HG03045 (cell line): ENCODE data around the gene POLR2F.

Source experiments
- ATAC-seq: cut with Tn5 transposase; IDR thresholded peaks from one replicate; pipeline ENCODE4 v1.9.1; 2021; ENCODE audit warnings: mild to moderate bottlenecking, moderate library complexity; ENCODE audit not compliant: unreplicated experiment

Gene POLR2F

DNA sequence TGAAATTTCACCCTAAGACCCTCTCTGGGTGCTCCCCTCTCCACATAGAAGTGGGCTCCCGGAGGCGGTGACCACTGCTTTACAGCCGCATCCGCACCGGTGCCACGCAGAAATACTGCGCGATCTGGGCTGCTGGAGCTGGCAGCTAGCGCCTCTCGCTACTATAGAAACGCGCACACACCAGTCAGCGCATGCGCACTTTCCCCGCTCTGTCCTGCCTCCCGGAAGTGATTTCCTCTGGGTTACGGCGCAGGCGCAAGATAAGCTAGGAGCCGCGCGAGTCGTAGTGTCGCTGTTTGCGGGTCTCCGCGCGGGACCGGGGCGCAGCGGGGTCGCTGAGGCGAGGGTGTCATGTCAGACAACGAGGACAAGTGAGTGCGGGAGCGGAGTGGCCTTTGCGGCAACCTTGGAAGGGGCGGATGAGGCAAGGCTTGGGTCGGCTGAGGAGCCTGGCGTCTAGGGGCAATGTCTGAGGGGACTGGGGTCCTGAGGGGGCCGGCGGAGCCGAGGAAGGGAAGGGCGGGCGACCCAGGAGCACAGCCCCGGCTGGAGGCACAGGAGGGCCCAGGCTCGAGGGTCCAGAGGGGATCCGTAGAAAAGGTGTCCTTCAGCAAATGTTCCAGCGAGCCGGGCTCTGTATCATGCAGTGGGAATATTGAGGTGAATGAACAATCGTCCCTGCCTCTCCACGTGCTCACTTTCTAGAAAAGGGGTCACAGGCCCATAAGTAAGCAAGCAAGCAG, at the start of gene POLR2F, which contains the start of gene C22orf23:
Gene POLR2F, plus strand, starts transcription at position 263 of the 743 bp plus-strand sequence. Its CDS starts 89 bp downstream, at position 352.
Gene C22orf23, minus strand, starts transcription at position 165 of the 743 bp plus-strand sequence. CDS start 452 bp downstream, outside the sequence.
- peak; percentile 87 for ATAC-seq

DNA sequence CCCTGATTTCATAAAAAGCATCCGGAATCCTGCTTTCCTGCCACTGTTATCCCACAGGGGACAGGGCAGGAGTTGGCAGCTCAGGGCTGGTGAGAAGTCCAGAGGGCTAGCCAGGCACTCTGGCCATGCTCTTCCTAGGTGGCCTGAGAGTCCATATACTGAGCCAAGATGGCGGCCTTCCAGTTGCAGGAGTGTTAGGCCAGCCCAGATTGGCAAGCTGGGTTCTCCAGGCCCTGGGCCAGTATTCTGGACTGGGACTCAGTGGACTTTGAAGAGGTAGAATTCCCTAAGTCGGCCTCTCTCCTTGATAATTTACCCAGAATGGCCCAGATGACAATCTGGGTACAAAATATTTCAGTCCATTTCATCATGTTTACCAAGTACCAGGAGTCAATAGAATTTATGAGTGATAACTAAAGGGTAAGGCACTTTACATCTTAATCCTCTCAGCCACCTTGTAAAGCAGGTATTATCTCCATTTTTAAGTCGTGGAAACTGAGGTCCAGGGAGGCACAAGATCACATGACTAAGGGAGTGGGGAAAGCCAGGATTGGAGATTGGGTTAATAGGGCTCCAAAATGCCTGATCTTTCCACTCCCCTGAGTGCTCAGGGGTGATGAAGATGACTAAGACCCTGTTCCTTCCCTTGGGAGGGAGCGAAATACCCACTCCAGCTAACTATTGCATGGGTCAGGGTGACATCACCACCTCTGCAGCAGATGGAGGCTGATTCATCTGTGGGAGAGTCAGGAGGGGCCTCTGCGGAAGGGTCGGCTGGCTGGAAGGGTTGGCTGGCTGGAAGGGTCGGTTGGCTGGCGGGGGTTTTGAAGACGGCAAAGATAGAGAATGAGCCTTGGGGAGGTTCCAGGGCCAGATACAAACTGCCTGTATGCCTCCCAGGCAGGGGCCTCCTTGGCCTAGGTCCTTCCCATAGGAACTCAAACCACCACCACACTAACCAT, 48.6 kb upstream of the POLR2F start:
- ATAC-seq, result no peak

DNA sequence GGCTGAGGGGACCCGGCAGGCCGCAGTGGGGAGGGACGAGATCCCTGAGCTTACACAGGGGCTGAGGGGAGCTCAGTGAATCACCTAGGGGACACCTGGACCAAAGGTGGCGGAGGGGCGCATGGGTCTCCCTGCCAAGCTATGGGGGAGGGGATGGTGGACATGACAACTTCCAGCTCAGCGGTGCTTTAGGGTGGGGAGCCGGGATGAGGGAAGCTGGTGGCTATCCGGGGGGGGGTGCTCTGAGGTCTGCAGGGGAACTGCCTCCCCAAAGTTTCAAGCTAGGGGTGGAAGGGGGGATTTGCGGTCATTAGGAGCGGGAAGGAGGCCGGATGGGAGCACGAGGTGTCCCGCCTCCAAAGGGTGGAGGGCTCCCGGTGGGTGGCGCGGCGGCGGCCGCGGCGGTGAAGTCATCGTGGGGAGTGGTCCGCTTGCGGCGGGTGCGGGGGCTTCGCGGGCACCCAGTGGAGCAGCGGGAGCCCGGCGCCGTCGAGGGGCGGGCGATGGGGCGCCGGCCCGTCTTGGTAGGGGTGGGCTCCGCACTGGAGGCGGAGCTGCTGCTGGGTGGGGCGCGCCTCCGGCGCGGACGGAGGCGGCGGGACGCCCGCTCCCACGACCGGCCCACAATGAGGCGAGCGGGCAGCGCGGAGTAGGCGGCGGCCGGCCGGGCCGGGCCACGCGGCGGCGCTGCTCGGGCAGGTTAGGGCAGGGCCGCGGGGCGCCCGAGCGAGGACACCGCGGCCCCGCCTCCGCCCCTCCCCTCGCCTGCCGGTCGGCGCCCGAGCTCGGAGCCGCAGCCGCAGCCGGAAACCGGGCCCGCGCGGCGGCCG, 47.8 kb upstream of the POLR2F start, which contains the start of gene MICALL1:
Gene MICALL1, plus strand, starts transcription at position 764 of the 830 bp plus-strand sequence. CDS start 126 bp downstream, outside the sequence.
- ATAC-seq, result peak; percentile 74

DNA sequence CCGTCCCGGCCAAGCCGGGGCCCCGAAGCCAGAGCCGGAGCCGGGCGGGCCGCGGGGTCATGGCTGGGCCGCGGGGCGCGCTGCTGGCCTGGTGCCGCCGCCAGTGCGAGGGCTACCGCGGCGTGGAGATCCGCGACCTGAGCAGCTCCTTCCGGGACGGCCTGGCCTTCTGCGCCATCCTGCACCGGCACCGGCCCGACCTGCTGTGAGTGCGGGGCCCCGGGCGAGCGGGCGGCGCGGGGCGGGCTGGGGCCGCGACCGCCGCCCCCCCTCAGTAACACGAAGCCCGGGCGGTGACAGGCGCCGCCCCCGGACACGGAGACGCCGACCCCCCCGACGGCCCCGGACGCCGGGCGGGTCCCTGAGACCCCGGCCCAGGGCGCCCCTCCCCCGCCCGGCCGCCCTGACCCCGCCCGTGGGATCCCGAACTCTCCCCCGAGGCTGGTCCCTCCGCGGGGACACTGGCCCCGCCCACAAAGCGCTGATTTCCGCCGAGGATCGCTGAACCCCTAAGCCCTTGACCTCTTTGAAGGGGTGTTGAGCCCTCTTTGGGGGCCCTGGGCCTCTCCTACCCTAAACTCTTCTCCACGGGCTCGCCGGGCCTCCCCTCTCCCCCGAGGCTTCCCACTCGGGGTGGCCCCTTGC, 47.0 kb upstream of the POLR2F start:
- peak; percentile 39 for ATAC-seq

DNA sequence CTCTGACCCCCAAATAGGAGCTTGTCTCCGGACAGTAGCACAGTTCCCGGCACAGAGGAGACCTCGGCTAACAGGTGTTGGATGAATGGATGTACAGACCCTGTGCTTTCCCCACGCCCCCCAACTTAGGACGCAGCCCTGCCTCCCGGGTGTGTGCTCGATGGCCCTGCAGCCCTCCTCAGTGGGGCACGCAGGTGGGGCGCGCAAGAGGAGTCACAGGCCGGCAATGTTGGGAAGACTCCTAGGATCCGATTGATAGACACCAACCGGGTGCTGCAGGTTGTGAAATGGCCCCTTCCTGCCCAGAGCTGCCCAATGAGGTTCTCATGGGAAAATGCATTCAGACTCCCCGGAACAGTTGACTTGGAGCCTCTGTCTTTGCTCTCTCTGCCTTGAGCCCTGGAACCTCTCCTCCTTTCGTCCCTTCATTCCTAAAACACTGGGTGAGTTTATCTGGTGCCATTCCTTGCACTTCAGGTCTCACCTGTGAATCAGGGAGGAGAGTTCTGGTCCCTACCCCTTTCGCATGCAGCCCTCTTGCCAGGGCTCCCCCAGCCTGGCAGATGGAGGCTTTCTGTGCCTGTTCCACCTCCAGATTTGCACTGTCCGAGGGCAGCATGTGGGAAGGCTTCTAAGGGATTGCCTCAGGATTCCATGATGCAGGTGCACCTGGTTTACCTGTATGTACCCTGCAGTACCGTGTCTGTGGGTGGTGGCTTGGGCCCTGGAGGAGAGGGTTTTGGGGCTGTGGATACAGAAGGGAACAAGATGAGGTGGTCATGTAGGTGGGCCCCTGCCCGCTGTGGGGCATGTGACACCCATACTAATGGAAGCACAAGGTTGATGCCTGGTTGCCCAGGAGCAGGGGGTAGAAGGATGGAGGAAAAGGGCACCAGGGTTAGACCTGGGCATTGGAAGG, 46.2 kb upstream of the POLR2F start:
- ATAC-seq, result no peak

DNA sequence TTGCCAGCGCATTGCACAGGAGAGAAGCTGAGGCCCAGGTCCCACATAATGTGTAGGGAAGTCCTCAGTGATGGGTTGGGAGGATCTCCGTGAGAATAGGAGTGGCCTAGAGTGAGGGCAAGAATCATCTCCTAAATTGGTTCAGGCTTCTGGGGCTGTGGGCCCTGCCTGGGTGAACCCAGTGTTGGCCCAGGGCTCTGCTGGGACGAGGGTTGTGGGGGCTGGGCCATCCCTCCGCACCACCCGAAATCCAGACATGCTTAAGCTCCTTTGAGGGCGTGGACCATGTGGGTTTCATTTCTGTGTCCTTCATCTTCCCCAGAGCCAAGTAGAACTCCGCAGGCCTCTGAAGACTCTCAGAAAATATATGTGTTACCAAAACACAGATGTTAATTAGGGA, 43.7 kb upstream of the POLR2F start:
- no peak for ATAC-seq

DNA sequence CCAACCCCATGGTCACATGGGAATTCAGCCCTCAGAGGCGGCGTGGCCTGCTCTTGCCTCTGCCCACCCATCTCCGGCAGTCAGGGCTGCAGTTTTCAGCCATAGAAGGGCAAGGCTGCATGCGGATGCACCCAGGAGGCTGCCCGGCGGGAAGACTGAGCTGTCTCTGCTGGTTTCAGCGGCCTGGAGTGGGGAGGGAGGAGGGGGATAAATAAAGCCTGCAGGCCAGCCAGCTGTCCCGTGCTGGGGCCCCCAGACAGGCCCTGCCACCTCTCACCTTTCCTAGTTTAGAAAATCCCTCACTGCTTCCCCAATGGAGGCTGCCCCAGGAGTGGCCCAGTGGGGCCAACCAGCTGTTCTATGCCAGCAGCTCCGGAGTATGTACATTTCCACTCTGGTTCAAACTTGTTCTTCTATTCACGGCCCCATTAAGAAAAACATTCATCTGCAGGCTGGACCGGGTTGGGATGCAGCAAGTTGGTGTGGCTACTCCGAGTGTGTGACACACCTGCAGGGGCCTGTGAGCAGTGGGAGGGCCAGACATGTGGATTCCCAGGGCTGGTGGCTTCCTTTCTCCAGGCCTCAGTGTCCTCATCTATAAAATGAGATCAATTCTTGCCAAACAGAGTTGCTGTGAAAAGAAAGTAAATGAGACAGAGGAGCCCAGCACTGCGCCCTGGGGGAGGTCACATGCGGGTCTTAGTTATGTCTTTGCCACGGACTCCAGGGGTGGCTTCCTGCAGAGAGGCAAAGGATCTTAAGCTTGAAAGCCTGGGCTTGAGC, 42.4 kb upstream of the POLR2F start:
- no peak for ATAC-seq

DNA sequence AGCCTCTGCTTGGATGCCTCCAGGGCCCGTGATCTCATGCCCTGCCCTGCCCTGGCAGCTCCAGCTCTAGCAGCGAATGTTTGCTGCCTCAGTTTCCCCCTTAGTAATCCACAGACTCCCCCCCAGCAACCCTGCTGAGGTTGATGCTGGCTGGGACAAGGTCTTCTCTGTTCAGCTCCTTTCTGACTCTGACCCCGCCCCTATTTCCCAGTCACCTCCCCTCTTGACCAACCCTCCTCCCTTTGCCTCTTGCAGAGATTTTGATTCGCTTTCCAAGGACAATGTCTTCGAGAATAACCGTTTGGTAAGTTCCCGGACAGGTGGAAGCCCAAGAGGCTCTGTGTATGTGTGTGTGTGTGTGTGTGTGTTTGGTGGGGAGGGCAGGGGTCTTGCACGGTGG, 41.8 kb upstream of the POLR2F start:
- no peak for ATAC-seq

DNA sequence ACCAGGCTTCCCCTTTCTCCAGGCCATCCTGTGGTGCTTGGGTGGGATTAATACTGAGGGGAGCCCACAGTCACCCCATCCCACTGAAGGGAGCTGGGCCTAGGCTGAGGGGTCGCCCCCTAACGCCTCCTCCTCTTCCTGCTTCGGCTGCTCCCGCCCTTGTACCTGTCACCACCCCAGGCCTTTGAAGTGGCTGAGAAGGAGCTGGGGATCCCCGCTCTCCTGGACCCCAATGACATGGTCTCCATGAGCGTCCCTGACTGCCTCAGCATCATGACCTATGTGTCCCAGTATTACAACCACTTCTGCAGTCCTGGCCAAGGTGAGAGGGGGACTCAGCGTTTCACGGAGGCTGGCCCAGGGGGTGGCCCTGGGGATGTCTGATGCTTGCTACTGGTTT, 41.3 kb upstream of the POLR2F start:
- ATAC-seq, result no peak

DNA sequence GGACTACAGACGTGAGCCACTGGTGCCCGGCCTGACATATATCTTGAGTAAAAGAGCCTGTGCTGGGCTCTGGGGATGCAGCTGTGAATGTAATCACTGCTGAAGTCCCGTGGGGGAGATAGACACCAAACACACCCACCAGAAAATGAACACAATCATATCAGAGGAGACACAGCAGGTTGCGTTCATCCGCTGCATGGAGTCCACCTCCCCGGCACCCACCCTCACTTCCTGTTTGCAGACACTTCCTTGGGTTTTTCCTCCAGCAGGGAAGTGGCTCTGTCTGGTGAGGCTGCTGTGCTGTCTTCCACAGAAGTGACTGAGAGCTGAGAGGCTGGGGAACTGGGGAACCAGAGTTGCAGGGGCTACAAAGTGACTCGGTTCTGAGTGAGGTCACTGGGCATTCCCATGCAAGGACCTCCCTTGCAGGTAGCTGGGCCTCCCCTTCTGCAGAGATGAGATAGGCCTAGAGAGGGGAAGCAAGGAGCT, 40.2 kb upstream of the POLR2F start:
- ATAC-seq, result no peak

DNA sequence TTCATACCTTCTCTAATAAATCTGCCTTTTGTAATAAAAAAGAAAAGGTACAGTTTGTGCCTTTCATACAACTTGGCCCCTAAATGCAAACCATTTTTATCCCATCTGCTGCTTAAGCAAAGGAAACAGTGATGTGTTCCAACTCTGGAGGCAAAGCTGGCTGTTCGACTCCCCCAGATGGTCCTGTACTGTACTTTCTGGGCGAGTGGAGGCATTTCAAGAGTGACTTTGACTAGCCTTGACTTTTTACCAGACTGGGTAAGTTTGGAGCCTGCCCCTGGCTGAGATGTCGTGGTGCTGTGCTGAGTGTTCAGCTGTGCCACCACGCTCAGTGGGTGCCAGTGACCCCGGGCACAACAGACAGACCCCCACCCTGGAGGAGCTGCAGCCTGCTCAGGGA, 37.2 kb upstream of the POLR2F start:
- no peak for ATAC-seq

DNA sequence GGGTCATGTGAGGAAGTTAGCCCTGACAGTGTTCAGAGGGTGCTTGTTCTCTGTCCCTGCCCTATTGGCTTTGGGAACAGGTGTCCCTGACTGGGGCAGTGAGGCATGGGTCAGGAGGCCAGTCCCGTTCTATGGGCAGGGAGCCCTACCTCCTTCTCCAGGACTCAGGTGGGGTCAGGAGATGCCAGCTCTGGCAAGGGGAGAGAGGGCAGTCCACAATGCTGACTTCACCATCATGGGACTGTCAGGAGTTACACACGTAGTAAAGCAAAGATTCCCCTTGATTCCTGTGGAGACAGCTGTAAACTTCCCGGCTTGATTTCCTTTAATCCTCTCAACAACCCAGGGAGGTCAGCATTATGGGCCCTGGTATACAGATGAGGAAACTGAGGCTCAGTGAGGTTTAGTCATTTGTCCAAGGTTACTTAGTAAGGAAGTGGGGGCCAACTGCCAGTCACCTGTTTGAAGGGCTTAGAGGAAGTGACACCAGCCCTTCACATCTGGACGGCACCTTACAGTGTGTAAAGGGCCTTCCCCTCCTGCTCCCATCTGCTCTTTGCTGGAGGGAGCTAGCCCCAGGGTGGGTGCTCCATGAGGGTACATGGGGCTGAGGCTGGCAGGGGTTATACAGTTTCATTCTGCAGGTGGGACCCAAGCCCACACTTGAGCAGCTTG, 35.5 kb upstream of the POLR2F start:
- ATAC-seq, result no peak

DNA sequence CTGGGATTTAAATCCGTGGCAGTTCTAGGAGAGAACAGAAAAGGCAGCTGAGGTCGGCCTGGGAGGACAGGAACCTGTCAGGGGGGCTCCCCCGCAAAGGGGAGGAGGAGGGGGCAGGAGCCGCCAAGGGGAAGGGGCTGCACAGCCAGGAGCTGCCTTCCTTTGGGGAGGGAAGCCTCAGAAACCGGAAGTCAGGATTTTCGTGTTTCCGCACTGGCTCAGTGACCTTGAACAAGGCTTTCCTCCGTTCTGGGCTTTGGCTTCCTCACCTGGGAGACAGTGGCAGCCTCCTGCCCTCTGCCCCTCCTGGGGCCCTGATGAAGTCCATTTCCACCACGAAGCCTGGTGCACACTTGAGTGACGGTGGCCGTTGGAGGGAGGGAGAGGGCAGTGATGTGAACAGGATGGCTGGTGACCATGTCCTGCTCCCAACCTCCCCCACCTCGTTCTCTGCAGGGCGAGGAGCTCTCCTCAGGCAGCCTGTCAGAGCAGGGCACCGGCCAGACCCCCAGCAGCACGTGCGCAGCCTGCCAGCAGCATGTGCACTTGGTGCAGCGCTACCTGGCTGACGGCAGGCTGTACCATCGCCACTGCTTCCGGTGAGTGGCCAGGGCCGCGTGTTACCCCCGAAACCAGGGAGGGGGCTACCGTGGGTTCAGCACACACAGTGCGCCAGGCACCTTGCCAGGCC, 34.8 kb upstream of the POLR2F start:
- no peak for ATAC-seq

DNA sequence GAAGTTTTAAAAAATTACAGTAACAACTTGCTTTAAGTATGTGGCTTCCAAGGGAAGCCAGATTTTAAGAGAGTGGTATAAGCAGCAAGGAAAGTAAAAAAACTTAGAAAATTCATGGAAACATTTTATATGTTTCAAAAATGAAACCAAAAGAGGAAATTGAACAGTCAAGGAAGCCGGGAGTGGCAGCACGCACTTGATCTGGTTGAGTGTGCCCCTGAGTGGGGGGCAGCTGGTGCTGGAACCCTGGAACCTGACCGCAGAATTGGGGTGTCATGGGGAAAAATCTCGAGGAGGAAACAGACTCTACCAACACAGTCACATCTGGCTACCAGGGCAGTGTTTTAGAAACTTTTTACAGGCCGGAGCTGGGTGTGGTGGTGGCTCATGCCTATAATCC, 33.4 kb upstream of the POLR2F start:
- ATAC-seq, result no peak

DNA sequence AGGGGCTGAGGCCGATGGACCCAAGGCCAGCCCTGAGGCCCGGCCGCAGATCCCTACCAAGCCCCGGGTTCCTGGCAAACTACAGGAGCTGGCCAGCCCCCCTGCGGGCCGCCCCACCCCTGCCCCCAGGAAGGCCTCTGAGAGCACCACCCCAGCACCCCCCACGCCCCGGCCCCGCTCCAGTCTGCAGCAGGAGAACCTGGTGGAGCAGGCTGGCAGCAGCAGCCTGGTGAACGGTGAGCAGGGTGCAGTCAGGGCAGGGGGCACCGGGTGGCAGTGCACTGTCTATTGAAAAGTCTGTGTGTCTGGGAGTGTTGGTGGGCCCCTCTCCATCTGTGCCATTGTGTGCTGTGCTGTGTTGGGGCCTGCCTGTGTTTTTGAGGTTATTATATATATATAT, 31.3 kb upstream of the POLR2F start:
- no peak for ATAC-seq

DNA sequence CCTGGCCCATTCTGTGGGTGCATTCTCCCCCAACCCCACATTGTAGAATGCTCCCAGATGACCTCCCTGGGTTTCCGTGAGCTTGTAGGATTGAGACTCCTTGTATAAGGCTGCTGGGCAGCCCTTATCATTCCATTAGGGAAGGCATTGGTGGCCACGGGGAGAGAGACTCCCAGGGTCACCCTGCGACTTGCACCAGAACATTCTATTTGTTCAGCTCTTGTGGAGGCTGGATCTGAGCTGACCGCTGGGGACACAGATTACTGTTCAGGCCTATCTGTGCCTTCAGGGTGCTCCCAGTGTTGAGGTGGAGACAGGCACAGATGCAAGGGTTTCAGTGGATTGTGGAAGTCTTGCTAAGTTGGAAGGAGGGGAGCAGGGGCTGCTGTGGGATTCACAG, 29.6 kb upstream of the POLR2F start:
- no peak for ATAC-seq

DNA sequence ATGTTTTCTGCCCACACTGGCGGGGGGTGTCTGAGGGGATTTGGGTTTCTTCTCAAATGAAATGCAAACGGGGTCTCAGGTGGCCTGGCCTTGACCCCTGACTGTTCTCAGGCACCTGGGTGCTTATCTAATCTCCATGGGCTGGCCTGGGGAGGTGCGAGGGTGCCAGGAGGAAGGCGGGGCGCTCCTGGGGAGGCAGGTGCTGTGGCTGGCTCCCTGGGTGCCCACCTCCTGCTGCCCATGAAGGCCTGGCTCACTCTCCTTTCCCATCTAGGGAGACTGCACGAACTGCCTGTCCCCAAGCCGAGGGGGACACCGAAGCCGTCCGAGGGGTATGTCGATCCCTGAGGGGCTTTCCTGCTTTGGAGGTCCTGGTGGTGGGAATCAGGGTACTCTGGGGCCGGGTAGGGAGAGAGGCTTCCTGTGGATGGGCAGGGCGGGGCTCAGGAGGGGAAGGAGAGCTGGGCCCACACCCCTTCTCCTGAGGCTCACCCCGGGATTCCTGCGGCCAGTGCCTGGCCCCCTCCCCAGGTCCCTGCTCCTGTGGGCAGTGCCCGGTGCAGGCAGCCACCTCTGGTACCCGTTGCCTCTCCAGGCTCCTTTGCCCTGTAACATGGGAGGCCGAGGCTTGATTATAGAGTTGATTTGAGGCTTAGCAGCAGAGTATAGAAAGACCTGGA, 29.0 kb upstream of the POLR2F start:
- ATAC-seq, result no peak
